ENCODE data around the gene ODAD4. TPM values are rescaled to one million over a fixed set of nuclear protein-coding genes. Genes with fewer than 3 reads are reported as not detected.
"Not testable (repeated sequence)": the region's sequence is repeated elsewhere in the genome, so short reads cannot be mapped to it uniquely, and the experiment has no call there.

The ODAD4 gene
- total RNA-seq, 1 donor from 2014 or later, result 1.0 TPM

- no peaks in the 10 kb centered on the region for H3K27me3 ChIP-seq (ENCODE audit: control insufficient read depth in 3 of 3, insufficient read depth in 3 of 3, low read length in 3 of 3)
- H3K36me3 ChIP-seq (ENCODE audit: control insufficient read depth in 3 of 3, insufficient read depth in 3 of 3, low read length in 3 of 3), result no peaks in the 10 kb centered on the region
- H3K4me1 ChIP-seq (ENCODE audit: control insufficient read depth in 3 of 3, insufficient read depth in 3 of 3, low read length in 3 of 3), result peaks cover 13 to 43% (median 33%) of the 10 kb centered on the region in 3 donors
- H3K27ac ChIP-seq (ENCODE audit: low read depth, low read length), result no peak overlapping the region
- H3K4me3 ChIP-seq (ENCODE audit: low read length in 3 of 3), result no peak overlapping the region
- H3K9ac ChIP-seq (ENCODE audit: low read depth in 1 of 3, low read length in 3 of 3), result no peak overlapping the region
- H3K9me3 ChIP-seq (ENCODE audit: control insufficient read depth in 3 of 3, low read length in 3 of 3), result no peaks in the 10 kb centered on the region
Observed at GRCh38 chr17:42009170-42009569, 78.8 kb downstream of the ODAD4 start.

DNA sequence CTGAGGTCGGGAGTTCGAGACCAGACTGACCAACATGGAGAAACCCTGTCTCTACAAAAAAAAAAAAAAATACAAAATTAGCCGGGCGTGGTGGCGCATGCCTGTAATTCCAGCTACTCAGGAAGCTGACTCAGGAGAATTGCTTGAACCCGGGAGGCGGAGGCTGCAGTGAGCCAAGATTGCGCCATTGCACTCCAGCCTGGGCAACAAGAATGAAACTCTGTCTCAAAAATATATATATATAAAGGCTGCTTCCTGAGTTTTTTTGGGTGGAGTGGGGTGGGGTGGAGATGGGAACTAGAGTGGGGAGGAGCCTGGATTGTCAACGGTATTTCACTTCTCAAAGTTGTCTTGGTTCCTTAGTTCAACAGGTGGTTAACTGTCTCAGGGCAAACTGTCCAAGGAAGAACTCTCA, 79.9 kb downstream of the ODAD4 start:
- H3K4me3 ChIP-seq (ENCODE audit: low read length in 3 of 3); H3K36me3 ChIP-seq (ENCODE audit: control insufficient read depth in 3 of 3, insufficient read depth in 3 of 3, low read length in 3 of 3); H3K9ac ChIP-seq (ENCODE audit: low read depth in 1 of 3, low read length in 3 of 3); H3K27ac ChIP-seq (ENCODE audit: low read depth, low read length); H3K9me3 ChIP-seq (ENCODE audit: control insufficient read depth in 3 of 3, low read length in 3 of 3); H3K27me3 ChIP-seq (ENCODE audit: control insufficient read depth in 3 of 3, insufficient read depth in 3 of 3, low read length in 3 of 3): not testable (repeated sequence)
- H3K4me1 ChIP-seq (ENCODE audit: control insufficient read depth in 3 of 3, insufficient read depth in 3 of 3, low read length in 3 of 3), result peaks cover 15 to 53% (median 36%) of the 10 kb centered on the region in 3 donors

DNA sequence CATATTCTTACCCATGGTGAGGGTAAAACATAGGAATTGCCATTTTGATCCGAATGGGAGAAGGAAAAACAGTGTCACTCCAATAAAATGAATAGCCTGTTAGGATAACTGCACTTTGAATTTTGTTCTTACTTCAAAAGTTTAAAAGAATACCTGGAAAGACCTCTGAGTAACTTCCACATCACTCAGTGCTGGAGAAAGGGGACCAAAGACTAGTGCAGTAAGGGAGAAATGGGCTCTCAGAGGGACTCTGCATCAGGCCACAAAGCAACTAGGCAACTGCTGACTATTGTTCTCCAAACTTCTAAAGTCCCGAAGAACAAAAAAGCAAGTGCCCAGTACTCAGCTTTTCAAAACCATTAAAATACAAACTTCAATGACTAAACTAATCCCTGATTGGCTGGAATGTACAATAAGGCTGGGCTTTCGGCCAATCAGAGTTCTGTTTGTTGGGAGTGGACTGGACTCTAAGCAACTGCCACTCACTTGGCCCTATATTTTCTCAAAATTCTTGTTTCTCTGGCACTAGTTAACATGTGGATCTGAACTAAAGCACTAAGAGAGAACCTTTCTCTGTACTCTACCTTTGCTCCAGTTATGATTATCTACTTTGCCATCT, 80.6 kb downstream of the ODAD4 start:
- Histone ChIP-seq H3K36me3 (ENCODE audit: control insufficient read depth in 3 of 3, insufficient read depth in 3 of 3, low read length in 3 of 3) (no peaks in the 10 kb centered on the region), H3K4me3 (ENCODE audit: low read length in 3 of 3) (no peak overlapping the region), H3K27ac (ENCODE audit: low read depth, low read length) (no peak overlapping the region), H3K27me3 (ENCODE audit: control insufficient read depth in 3 of 3, insufficient read depth in 3 of 3, low read length in 3 of 3) (no peaks in the 10 kb centered on the region), H3K9ac (ENCODE audit: low read depth in 1 of 3, low read length in 3 of 3) (no peak overlapping the region), H3K9me3 (ENCODE audit: control insufficient read depth in 3 of 3, low read length in 3 of 3) (no peaks in the 10 kb centered on the region), H3K4me1 (ENCODE audit: control insufficient read depth in 3 of 3, insufficient read depth in 3 of 3, low read length in 3 of 3) (peaks cover 20 to 57% (median 39%) of the 10 kb centered on the region in 3 donors)

- H3K27me3 ChIP-seq (ENCODE audit: control insufficient read depth in 3 of 3, insufficient read depth in 3 of 3, low read length in 3 of 3); H3K27ac ChIP-seq (ENCODE audit: low read depth, low read length); H3K9me3 ChIP-seq (ENCODE audit: control insufficient read depth in 3 of 3, low read length in 3 of 3); H3K4me3 ChIP-seq (ENCODE audit: low read length in 3 of 3); H3K9ac ChIP-seq (ENCODE audit: low read depth in 1 of 3, low read length in 3 of 3); H3K36me3 ChIP-seq (ENCODE audit: control insufficient read depth in 3 of 3, insufficient read depth in 3 of 3, low read length in 3 of 3): not testable (repeated sequence)
- H3K4me1 ChIP-seq (ENCODE audit: control insufficient read depth in 3 of 3, insufficient read depth in 3 of 3, low read length in 3 of 3), result peaks cover 24 to 67% (median 40%) of the 10 kb centered on the region in 3 donors
Observed at GRCh38 chr17:42012363-42012762, 81.9 kb downstream of the ODAD4 start.

GRCh38 chr17:42013740-42014139, 83.3 kb downstream of the ODAD4 start:
- H3K4me3 ChIP-seq (ENCODE audit: low read length in 3 of 3); H3K9ac ChIP-seq (ENCODE audit: low read depth in 1 of 3, low read length in 3 of 3); H3K9me3 ChIP-seq (ENCODE audit: control insufficient read depth in 3 of 3, low read length in 3 of 3); H3K27me3 ChIP-seq (ENCODE audit: control insufficient read depth in 3 of 3, insufficient read depth in 3 of 3, low read length in 3 of 3); H3K36me3 ChIP-seq (ENCODE audit: control insufficient read depth in 3 of 3, insufficient read depth in 3 of 3, low read length in 3 of 3): not testable (repeated sequence)
- Histone ChIP-seq H3K4me1 (ENCODE audit: control insufficient read depth in 3 of 3, insufficient read depth in 3 of 3, low read length in 3 of 3) (peaks cover 27 to 77% (median 46%) of the 10 kb centered on the region in 3 donors), H3K27ac (ENCODE audit: low read depth, low read length) (peak overlapping the region; percentile 48)

Other genes with a start within 250 kb of the ODAD4 start
- 100 TPM for gene EIF1, start 241.7 kb upstream of the ODAD4 start, total RNA-seq
- not detected for gene GAST, start 218.3 kb upstream of the ODAD4 start, total RNA-seq
- not detected for gene HAP1, start 196.0 kb upstream of the ODAD4 start, total RNA-seq
- gene JUP, start 143.9 kb upstream of the ODAD4 start, total RNA-seq, result 24.5 TPM
- gene P3H4, start 118.7 kb upstream of the ODAD4 start, total RNA-seq, result 31.8 TPM
- 76.2 TPM for gene FKBP10, start 117.6 kb upstream of the ODAD4 start, total RNA-seq
- gene NT5C3B, start 94.4 kb upstream of the ODAD4 start, total RNA-seq, result 32.4 TPM
- gene KLHL10, start 92.8 kb upstream of the ODAD4 start, total RNA-seq, result not detected
- 19.3 TPM for gene KLHL11, start 65.2 kb upstream of the ODAD4 start, total RNA-seq
- 49.1 TPM for gene ACLY, start 11.7 kb upstream of the ODAD4 start, total RNA-seq
- gene CNP, start 36.2 kb downstream of the ODAD4 start, total RNA-seq, result 25.1 TPM
- gene DNAJC7, start 86.8 kb downstream of the ODAD4 start, total RNA-seq, result 55.3 TPM
- 22.4 TPM for gene NKIRAS2, start 89.5 kb downstream of the ODAD4 start, total RNA-seq
- 1.6 TPM for gene C17orf113, start 120.0 kb downstream of the ODAD4 start, total RNA-seq
- gene ZNF385C, start 167.9 kb downstream of the ODAD4 start, total RNA-seq, result 0.52 TPM
- 3.7 TPM for gene DHX58, start 182.1 kb downstream of the ODAD4 start, total RNA-seq
- 8.9 TPM for gene KAT2A, start 190.8 kb downstream of the ODAD4 start, total RNA-seq
- gene HSPB9, start 192.2 kb downstream of the ODAD4 start, total RNA-seq, result not detected
- gene RAB5C, start 224.4 kb downstream of the ODAD4 start, total RNA-seq, result 19.8 TPM

Measured in skeletal muscle tissue (tissue), 4 donors.